Measurements from ENCODE around the gene AMZ2.

DNA sequence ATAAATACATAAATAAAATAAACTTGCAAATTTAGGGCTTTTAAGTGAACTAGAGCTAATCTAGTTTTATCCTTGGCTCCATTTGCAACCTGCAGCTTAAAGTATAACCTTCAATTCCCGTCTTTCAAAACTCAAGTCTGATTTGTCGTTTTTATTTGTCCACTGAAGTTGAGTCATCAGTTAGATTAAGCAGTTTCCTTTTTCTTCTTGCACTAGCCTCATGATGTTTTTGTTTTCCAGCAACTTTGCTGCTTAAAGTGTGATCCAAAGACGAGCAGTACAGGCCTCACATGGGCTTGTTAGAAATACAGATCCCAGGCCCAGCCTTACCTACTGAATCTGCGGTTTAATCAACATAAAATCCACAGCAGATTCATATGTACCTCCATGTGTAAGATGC lies 57.3 kb downstream of the AMZ2 start:
- no peak for TF ChIP-seq TAF1 (conservative IDR thresholded peaks at IDR 0.05)
- TF ChIP-seq MAX (IDR thresholded peaks at IDR 0.05): no peak
- TF ChIP-seq, protein P1, sequence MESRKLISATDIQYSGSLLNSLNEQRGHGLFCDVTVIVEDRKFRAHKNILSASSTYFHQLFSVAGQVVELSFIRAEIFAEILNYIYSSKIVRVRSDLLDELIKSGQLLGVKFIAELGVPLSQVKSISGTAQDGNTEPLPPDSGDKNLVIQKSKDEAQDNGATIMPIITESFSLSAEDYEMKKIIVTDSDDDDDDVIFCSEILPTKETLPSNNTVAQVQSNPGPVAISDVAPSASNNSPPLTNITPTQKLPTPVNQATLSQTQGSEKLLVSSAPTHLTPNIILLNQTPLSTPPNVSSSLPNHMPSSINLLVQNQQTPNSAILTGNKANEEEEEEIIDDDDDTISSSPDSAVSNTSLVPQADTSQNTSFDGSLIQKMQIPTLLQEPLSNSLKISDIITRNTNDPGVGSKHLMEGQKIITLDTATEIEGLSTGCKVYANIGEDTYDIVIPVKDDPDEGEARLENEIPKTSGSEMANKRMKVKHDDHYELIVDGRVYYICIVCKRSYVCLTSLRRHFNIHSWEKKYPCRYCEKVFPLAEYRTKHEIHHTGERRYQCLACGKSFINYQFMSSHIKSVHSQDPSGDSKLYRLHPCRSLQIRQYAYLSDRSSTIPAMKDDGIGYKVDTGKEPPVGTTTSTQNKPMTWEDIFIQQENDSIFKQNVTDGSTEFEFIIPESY (IDR thresholded peaks at IDR 0.05): no peak
- TF ChIP-seq, protein P2, sequence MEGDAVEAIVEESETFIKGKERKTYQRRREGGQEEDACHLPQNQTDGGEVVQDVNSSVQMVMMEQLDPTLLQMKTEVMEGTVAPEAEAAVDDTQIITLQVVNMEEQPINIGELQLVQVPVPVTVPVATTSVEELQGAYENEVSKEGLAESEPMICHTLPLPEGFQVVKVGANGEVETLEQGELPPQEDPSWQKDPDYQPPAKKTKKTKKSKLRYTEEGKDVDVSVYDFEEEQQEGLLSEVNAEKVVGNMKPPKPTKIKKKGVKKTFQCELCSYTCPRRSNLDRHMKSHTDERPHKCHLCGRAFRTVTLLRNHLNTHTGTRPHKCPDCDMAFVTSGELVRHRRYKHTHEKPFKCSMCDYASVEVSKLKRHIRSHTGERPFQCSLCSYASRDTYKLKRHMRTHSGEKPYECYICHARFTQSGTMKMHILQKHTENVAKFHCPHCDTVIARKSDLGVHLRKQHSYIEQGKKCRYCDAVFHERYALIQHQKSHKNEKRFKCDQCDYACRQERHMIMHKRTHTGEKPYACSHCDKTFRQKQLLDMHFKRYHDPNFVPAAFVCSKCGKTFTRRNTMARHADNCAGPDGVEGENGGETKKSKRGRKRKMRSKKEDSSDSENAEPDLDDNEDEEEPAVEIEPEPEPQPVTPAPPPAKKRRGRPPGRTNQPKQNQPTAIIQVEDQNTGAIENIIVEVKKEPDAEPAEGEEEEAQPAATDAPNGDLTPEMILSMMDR (IDR thresholded peaks at IDR 0.05; ENCODE audit: low read depth, low read length, missing input control): no peak
- no peak for TF ChIP-seq YY1 (IDR thresholded peaks at IDR 0.05)
- TF ChIP-seq RAD21 (IDR thresholded peaks at IDR 0.05): no peak
- TF ChIP-seq, protein P3, sequence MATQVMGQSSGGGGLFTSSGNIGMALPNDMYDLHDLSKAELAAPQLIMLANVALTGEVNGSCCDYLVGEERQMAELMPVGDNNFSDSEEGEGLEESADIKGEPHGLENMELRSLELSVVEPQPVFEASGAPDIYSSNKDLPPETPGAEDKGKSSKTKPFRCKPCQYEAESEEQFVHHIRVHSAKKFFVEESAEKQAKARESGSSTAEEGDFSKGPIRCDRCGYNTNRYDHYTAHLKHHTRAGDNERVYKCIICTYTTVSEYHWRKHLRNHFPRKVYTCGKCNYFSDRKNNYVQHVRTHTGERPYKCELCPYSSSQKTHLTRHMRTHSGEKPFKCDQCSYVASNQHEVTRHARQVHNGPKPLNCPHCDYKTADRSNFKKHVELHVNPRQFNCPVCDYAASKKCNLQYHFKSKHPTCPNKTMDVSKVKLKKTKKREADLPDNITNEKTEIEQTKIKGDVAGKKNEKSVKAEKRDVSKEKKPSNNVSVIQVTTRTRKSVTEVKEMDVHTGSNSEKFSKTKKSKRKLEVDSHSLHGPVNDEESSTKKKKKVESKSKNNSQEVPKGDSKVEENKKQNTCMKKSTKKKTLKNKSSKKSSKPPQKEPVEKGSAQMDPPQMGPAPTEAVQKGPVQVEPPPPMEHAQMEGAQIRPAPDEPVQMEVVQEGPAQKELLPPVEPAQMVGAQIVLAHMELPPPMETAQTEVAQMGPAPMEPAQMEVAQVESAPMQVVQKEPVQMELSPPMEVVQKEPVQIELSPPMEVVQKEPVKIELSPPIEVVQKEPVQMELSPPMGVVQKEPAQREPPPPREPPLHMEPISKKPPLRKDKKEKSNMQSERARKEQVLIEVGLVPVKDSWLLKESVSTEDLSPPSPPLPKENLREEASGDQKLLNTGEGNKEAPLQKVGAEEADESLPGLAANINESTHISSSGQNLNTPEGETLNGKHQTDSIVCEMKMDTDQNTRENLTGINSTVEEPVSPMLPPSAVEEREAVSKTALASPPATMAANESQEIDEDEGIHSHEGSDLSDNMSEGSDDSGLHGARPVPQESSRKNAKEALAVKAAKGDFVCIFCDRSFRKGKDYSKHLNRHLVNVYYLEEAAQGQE (IDR thresholded peaks at IDR 0.05): no peak
- no peak for TF ChIP-seq SP1 (IDR thresholded peaks at IDR 0.05)
